Measurements from ENCODE around the gene TMEM213. TPM values are rescaled to one million over a fixed set of nuclear protein-coding genes. Genes with fewer than 3 reads are reported as not detected.

Gene TMEM213
- total RNA-seq, 4 donors from 2014 or later: not detected

GRCh38 chr7:138776166-138776833, 21.5 kb upstream of the TMEM213 start:
- Histone ChIP-seq H3K27me3 (no peaks in the 10 kb centered on the region), H3K27ac (no peak overlapping the region), H3K4me1 (peaks cover 0 to 3% of the 10 kb centered on the region in 2 donors), H3K36me3 (no peaks in the 10 kb centered on the region), H3K4me3 (replicated peaks in 1 of 3) (no peak overlapping the region), H3K9me3 (no peaks in the 10 kb centered on the region)
- 51 to 53% methylated on average over 10 of the region's 10 CpGs for WGBS, 2 donors
- TF ChIP-seq POLR2A (IDR thresholded peaks at IDR 0.05) (no peak), CTCF (IDR thresholded peaks at IDR 0.05) (no peak)
- intact Hi-C loops (cut with DNase I): no loop called here
- no peak for DNase-seq

- Histone ChIP-seq H3K4me1 (peaks cover 8% of the 10 kb centered on the region in 2 donors), H3K27me3 (no peaks in the 10 kb centered on the region), H3K9me3 (no peaks in the 10 kb centered on the region), H3K4me3 (replicated peaks in 1 of 3) (no peak overlapping the region), H3K36me3 (no peaks in the 10 kb centered on the region), H3K27ac (no peak overlapping the region)
- WGBS, 2 donors: 85 to 92% methylated on average over 2 of the region's 2 CpGs
- intact Hi-C loops (cut with DNase I): no loop called here
- no peak for DNase-seq
- no peak for TF ChIP-seq POLR2A (IDR thresholded peaks at IDR 0.05)
- no peak for TF ChIP-seq CTCF (IDR thresholded peaks at IDR 0.05)
Observed at GRCh38 chr7:138781004-138781403, 16.8 kb upstream of the TMEM213 start.

GRCh38 chr7:138784692-138785091, 13.1 kb upstream of the TMEM213 start:
- no peak for TF ChIP-seq POLR2A (IDR thresholded peaks at IDR 0.05)
- TF ChIP-seq CTCF (IDR thresholded peaks at IDR 0.05): no peak
- Histone ChIP-seq H3K4me3 (replicated peaks in 1 of 3) (no peak overlapping the region), H3K9me3 (no peaks in the 10 kb centered on the region), H3K36me3 (no peaks in the 10 kb centered on the region), H3K27ac (peak overlapping the region in 2 of 3 donors; percentile 50 to 55), H3K4me1 (peaks cover 6 to 8% of the 10 kb centered on the region in 2 donors), H3K27me3 (no peaks in the 10 kb centered on the region)
- peak; percentile 77 to 83 for DNase-seq
- intact Hi-C loops (cut with DNase I): no loop called here
- WGBS, 2 donors: 11 to 25% methylated on average over 4 of the region's 4 CpGs

- intact Hi-C loops (cut with DNase I): no loop called here
- 62 to 69% methylated on average over 10 of the region's 10 CpGs for WGBS, 2 donors
- Histone ChIP-seq H3K4me3 (replicated peaks in 1 of 3) (no peak overlapping the region), H3K36me3 (no peaks in the 10 kb centered on the region), H3K4me1 (peaks cover 6 to 8% of the 10 kb centered on the region in 2 donors), H3K27me3 (no peaks in the 10 kb centered on the region), H3K9me3 (no peaks in the 10 kb centered on the region), H3K27ac (no peak overlapping the region)
- no peak for DNase-seq
- TF ChIP-seq POLR2A (IDR thresholded peaks at IDR 0.05): no peak
- no peak for TF ChIP-seq CTCF (IDR thresholded peaks at IDR 0.05)
Observed at GRCh38 chr7:138785587-138786437, 12.0 kb upstream of the TMEM213 start.
